NCI-H146 treated with DMSO at 0.1 percent for 48 hours (cell line): Measurements from ENCODE around the gene FSD2.
A peak's percentile ranks its signal among the peaks of the same experiment; 100 is the strongest.
"Not testable (repeated sequence)": the region's sequence is repeated elsewhere in the genome, so short reads cannot be mapped to it uniquely, and the experiment has no call there.

Experiments
- DNase-seq: peaks from one replicate; lab custom pipeline; 2025; ENCODE audit not compliant: unreplicated experiment; lab: John Stamatoyannopoulos, UW

FSD2 gene

DNA sequence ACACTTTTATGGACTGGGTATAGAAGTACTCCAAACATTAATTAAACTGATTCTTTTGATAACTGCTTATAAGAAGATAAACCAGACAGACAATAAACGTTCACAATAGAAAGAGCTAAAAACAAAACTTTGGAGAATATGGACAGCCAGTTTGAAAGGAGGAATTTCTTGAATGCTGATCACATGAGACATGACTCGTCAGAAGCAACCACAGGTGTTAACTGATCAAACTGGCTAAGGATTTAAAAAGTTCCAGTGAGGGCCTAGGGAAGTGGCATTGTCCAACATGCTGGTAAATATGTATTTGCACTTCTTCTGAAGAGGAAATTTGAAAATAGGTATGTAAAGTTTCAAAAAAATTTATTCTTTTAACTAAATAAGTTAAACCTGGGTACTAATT lies 66.8 kb downstream of the FSD2 start:
- no peak for DNase-seq

DNA sequence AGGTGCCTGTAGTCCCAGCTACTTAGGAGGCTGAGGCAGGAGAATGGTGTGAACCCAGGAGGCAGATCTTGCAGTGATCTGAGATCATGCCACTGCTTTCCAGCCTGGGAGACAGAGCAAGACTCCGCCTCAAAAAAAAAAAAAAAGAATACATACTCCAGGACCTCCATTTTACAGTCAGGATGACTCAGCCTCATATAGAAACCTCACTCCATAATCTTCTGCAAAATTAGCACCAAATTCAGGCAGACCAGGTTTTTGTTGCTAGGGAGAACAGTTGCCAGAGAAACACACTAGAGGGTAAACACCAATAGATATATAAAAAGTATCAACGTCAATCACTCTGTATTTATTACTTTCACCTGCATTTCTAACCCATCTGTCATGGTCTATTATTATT lies 67.9 kb downstream of the FSD2 start:
- DNase-seq, result no peak

DNA sequence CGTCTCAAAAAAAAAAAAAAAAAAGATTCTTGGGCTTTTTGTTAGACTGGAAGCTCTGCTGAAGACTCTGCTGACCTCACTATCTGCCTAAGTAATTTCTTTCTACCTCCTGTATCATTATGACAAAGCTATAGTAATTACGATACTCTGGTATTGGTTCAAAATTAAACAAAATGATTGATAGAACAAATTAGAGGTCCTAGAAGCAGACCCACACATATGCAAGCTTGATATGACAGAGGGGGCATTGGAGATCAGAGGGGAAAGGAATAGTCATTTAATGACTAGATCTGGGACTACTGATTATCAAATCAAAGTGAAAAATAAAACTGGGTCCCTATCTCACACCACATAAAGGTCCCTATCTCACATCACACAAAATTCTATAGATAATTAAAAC lies 74.3 kb downstream of the FSD2 start:
- no peak for DNase-seq

DNA sequence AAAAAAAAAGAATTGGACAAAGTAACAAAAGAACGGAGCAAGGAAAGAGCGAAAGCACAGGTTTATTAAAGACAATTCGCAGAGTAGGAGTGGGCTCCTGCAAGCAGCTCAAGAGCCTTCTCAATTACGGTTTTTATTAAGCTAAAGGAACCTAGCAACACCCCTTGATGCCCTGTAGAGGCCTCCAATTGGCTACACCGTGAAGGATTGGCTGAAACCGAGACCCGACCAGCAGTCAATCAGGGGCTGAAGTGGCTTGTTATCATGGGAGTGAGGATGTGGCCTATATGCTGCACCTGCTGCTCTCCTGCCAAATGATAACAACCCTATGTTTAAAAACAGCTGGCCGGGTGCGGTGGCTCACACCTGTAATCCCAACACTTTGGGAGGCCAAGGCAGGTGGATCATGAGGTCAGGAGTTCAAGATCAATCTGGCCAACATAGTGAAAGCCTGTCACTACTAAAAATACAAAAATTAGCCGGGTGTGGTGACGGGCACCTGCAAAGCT lies 75.8 kb downstream of the FSD2 start:
- DNase-seq, result no peak

DNA sequence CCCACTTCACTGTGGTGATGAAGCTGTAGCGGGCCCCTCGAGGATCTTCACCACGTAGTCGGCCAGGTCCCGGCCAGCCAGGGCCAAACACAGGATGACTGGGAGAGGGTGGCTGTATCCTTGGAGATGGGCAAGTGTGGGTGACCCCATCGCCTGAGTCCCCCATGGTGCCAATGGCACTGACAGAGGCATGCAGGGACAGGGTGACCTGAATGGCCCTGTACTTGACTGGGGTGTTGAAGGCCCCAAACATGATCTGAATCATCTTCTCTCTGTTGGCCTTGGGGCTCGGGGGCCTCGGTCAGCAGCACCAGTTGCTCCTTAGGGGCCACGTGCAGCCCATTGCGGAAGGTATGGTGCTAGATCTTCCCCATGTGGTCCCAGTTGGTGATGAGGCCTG lies 79.1 kb downstream of the FSD2 start:
- no peak for DNase-seq

DNA sequence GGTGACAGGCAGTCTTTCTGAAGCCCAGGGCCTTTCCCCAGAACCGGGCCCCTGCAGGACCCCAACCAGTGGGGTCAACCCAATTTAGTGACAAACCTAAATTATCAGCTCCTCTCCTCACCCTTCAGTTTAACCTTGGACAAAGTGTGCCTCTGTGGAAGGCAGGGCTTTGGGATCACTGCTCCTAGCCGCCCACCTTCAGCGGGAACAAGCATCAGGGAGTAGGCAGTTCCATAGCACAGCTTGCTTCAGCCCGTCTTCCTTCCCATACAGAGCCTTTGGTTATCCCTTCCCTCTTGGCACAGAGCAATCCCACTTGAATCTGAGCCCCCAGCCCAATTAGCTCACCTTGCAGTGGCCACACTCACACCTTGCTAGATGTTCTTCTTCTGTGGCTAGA lies 90.9 kb downstream of the FSD2 start:
- no peak for DNase-seq

DNA sequence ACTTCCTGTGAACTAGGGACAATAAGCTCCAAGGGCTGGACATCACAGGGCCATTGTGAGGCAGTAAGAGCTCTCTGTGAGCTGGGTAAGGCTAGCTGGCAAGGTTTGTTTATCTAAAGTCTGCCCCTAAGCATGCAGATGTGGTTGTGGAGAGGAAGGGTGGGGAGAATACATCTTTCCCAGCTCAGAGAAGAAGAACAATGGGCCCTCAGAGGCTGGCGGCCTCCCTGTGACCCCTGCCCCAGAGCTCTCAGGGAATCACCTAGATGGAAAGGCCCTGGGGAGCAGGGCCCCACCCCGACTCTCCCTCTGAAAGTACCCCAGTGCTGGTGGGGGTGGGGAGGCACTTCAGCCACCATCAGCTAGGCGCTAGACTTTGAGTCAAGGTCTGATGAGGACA lies 91.9 kb downstream of the FSD2 start:
- no peak for DNase-seq

DNA sequence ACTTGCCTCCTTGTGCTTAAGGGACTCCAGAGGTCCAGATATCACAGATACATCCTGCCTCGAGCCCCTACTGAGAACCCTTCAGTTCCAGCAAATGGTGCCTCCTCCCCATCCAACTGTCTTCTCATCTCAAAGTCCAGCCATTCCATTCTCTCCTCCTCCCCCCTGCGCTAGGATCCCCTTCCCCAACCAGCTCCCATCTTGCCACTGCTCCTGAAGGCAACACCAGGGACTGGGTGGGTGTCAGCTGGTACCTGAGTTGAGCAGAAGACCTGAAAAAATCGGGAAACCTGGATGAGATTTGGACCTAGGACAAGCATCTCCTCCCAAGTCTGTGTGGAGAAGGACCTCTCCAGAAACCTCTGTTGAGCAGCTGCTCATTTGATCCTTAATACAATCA lies 93.8 kb downstream of the FSD2 start:
- DNase-seq, result no peak

DNA sequence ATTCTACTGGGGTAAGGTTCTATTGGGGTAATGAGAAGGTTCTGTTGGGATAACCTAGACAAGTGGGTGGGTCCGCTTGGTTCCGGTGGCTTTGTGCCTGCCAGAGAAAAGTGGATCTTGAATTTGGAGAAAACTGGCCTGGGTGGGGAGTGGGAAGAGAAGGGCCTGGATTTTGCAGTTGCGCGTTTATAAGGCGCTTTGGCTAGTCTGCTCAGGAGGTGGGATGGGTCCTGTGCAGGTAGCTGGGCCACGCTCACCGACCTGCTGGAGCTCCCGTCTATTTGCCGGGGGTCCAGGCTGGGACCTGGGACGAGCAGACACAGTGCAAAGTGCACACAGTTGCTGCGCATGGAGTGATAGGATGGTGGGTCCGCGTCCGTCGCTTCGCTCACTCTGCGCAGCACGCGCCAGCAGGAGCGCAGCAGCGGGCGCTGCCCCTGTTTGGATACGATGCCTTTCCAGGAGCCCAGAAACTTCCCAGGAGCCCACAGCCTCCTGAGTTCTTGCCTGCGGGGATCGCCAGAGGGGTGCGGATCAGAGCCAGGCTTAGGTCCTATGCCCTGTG lies 94.9 kb downstream of the FSD2 start:
- DNase-seq, result no peak

DNA sequence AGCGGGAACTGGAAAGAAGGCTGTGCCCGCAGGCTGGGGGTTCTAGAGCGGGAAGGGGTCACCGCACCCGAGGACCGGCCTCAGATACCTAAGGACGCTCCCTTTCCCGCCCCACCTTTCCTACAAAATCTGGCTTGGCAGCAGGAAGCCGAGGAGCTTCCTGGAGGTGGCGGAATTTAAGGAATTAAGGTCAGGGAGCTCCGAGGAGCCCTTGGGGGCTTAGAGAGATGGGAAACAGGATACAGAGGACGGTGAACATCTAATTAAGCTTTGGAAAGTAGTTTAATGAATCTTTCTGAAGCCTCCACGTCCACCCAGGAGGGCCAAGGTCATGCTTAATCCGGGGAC lies 95.7 kb downstream of the FSD2 start:
- DNase-seq, result no peak

DNA sequence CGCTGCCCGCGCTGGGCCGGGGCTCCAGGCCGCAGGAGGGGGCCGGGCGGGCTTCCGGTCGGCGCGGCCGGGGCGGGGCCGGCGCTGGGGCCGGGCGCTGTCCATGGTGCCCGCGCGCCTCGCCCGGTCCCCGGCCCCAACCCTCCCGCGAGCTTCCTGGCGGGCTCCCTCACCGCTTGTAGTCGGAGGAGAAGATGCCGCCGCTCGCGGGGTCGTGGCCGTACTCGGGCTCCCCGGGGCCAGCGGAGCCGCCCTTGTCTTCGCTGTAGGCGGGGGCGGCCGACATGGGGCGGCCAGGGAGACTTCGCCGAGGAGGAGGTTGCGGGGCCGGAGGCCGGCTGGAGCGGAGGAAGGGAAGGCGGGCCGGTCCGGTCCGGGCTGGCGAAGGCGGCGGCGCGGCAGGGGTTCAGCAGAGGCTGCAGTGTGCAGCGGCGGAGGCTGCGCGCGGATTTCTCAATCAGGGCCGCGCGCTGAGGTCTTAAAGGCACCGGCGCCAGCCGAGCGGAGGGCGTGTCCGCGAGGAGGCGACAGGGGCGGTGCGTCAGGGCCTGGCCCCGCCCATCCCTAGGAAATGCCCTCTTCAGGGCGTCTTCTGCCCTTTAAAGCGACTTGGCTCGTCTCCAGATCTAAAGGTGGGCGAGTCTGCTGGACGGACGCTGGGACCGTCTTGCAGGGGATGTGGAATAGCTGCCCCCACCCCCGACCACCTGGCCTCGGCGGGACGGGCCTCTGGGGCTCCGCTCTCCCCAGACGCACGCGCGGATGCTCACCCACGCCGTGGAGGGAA lies 96.3 kb downstream of the FSD2 start, which contains the start of gene AP3B2:
AP3B2 (minus strand) TSS at position 455 of the 787 bp plus-strand sequence; CDS start at position 286, 169 bp downstream.
- peak; percentile 55 for DNase-seq

DNA sequence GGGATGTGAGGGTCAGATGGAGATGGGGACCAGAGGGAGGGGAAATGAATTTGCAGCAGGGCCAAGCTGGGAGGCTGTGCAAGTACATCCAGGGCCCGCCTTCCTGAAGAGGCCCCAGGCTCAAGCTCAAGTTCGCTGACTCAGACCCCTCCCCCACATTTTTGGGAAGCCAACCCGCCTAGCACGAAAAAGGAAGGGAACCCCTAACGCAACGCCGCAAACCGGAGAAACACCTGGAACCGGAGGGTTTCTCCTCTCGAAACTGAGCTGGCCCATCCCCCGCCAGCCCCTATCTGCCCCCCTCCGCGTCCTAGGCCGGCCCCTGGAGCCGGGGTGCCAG lies 96.8 kb downstream of the FSD2 start:
- DNase-seq, result no peak

DNA sequence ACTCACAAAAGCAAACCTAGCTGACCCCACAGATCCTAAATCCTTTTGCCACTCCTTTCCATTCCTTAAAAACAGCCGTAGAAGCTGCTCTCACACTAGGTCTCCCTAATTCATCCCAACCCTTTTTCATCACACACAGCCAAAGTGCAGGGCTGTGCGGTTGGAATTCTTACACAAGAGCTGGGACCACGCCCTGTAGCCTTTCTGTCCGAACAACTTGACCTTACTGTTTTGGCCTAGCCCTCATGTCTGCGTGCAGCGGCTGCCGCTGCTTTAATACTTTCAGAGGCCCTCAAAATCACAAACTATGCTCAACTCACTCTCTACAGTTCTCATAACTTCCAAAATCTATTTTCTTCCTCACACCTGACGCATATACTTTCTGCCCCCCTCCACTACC lies 100.0 kb downstream of the FSD2 start:
- not testable (repeated sequence) for DNase-seq
